ENCODE measurements around the gene EML3. TPM values are rescaled to one million over a fixed set of nuclear protein-coding genes. Genes with fewer than 3 reads are reported as not detected.

The EML3 gene
- total and polyA plus RNA-seq, 2 of the 13 experiments (the other 11 are each of a cell fraction or from before 2014, with no cell fraction given) = 10.6 to 12.3 TPM

DNA sequence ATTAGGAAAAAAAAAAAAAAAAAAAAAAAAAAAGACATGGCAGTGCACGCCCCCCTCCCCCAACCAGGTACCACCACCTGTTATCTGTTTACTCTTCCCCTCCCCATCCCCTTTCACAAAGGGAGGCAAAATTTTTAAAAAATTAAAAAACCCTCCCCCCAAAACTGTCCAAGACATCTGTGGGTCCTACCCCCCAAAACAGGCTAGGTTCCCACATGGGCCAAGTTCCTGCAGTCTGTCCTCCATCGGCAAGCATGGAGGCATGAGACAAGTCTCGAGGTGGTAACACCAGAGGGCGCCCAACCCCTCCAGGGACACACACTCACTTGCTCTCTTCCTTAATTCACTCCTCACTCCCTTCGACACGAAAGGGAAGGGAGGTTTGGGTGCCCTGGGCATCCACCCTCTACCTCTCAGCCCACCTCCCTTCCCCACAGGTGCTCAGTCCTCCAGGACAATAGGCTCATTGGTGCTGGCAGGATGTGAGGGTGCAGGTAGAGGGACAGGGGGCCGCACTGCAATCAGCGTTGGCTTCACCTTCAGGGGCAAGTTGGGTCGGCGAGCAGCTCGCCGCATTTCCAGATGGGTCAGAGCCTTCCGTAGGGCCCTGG lies 19.0 kb downstream of the EML3 start (continued):
- TF ChIP-seq XRCC5 (optimal IDR thresholded peaks at IDR 0.05; ENCODE audit: low read length) = peak; percentile 42
- TF ChIP-seq ZNF775 (CRISPR knock-in tag; IDR thresholded peaks at IDR 0.05; ENCODE audit: borderline replicate concordance) = no peak
- TF ChIP-seq, protein P1, sequence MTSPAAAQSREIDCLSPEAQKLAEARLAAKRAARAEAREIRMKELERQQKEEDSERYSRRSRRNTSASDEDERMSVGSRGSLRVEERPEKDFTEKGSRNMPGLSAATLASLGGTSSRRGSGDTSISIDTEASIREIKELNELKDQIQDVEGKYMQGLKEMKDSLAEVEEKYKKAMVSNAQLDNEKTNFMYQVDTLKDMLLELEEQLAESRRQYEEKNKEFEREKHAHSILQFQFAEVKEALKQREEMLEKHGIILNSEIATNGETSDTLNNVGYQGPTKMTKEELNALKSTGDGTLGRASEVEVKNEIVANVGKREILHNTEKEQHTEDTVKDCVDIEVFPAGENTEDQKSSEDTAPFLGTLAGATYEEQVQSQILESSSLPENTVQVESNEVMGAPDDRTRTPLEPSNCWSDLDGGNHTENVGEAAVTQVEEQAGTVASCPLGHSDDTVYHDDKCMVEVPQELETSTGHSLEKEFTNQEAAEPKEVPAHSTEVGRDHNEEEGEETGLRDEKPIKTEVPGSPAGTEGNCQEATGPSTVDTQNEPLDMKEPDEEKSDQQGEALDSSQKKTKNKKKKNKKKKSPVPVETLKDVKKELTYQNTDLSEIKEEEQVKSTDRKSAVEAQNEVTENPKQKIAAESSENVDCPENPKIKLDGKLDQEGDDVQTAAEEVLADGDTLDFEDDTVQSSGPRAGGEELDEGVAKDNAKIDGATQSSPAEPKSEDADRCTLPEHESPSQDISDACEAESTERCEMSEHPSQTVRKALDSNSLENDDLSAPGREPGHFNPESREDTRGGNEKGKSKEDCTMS (CRISPR knock-in tag; conservative IDR thresholded peaks at IDR 0.05) = no peak
- TF ChIP-seq MAZ (IDR thresholded peaks at IDR 0.05; ENCODE audit: borderline replicate concordance, low read depth, low read length) = no peak; the same call in 1 of the 2 replicates
- no peak for TF ChIP-seq MAZ (CRISPR knock-in tag; IDR thresholded peaks at IDR 0.05; ENCODE audit: low read depth)
- TF ChIP-seq, protein P2, sequence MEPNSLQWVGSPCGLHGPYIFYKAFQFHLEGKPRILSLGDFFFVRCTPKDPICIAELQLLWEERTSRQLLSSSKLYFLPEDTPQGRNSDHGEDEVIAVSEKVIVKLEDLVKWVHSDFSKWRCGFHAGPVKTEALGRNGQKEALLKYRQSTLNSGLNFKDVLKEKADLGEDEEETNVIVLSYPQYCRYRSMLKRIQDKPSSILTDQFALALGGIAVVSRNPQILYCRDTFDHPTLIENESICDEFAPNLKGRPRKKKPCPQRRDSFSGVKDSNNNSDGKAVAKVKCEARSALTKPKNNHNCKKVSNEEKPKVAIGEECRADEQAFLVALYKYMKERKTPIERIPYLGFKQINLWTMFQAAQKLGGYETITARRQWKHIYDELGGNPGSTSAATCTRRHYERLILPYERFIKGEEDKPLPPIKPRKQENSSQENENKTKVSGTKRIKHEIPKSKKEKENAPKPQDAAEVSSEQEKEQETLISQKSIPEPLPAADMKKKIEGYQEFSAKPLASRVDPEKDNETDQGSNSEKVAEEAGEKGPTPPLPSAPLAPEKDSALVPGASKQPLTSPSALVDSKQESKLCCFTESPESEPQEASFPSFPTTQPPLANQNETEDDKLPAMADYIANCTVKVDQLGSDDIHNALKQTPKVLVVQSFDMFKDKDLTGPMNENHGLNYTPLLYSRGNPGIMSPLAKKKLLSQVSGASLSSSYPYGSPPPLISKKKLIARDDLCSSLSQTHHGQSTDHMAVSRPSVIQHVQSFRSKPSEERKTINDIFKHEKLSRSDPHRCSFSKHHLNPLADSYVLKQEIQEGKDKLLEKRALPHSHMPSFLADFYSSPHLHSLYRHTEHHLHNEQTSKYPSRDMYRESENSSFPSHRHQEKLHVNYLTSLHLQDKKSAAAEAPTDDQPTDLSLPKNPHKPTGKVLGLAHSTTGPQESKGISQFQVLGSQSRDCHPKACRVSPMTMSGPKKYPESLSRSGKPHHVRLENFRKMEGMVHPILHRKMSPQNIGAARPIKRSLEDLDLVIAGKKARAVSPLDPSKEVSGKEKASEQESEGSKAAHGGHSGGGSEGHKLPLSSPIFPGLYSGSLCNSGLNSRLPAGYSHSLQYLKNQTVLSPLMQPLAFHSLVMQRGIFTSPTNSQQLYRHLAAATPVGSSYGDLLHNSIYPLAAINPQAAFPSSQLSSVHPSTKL (CRISPR knock-in tag; IDR thresholded peaks at IDR 0.05) = no peak
- no peak for TF ChIP-seq ZNF703 (CRISPR knock-in tag; IDR thresholded peaks at IDR 0.05; ENCODE audit: borderline replicate concordance)
- 0 out of 2 replicates have a peak, but pooled peaks have one; percentile 19 for TF ChIP-seq ELF3 (CRISPR knock-in tag; IDR thresholded peaks at IDR 0.05)
- no peak for TF ChIP-seq TARDBP (CRISPR knock-in tag; IDR thresholded peaks at IDR 0.05)
- TF ChIP-seq ZSCAN30 (CRISPR knock-in tag; IDR thresholded peaks at IDR 0.05) = no peak
- TF ChIP-seq PHF8 (CRISPR knock-in tag; IDR thresholded peaks at IDR 0.05) = no peak
- TF ChIP-seq, protein P3, sequence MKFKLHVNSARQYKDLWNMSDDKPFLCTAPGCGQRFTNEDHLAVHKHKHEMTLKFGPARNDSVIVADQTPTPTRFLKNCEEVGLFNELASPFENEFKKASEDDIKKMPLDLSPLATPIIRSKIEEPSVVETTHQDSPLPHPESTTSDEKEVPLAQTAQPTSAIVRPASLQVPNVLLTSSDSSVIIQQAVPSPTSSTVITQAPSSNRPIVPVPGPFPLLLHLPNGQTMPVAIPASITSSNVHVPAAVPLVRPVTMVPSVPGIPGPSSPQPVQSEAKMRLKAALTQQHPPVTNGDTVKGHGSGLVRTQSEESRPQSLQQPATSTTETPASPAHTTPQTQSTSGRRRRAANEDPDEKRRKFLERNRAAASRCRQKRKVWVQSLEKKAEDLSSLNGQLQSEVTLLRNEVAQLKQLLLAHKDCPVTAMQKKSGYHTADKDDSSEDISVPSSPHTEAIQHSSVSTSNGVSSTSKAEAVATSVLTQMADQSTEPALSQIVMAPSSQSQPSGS (CRISPR knock-in tag; IDR thresholded peaks at IDR 0.05) = no peak
- TF ChIP-seq, protein P4, sequence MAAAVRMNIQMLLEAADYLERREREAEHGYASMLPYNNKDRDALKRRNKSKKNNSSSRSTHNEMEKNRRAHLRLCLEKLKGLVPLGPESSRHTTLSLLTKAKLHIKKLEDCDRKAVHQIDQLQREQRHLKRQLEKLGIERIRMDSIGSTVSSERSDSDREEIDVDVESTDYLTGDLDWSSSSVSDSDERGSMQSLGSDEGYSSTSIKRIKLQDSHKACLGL (CRISPR knock-in tag; IDR thresholded peaks at IDR 0.05) = no peak
- TF ChIP-seq, protein P5, sequence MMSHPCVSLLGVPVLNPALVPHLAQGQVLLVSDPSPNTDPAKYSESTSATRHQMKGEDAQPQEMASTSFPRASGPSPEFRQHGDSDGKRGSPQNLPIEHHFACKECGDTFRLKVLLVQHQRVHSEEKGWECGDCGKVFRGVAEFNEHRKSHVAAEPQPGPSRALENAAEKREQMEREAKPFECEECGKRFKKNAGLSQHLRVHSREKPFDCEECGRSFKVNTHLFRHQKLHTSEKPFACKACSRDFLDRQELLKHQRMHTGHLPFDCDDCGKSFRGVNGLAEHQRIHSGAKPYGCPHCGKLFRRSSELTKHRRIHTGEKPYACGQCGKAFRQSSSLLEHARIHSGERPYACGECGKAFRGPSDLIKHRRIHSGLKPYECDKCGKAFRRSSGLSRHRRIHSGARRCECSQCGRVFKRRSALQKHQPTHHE (CRISPR knock-in tag; IDR thresholded peaks at IDR 0.05; ENCODE audit: borderline replicate concordance) = no peak
- no peak for TF ChIP-seq ETV6 (CRISPR knock-in tag; conservative IDR thresholded peaks at IDR 0.05)
- TF ChIP-seq MED8 (CRISPR knock-in tag; IDR thresholded peaks at IDR 0.05; ENCODE audit: insufficient replicate concordance) = no peak
- TF ChIP-seq ZC3H4 (CRISPR knock-in tag; IDR thresholded peaks at IDR 0.05; ENCODE audit: borderline replicate concordance) = no peak
- TF ChIP-seq SIN3A (IDR thresholded peaks at IDR 0.05; ENCODE audit: borderline replicate concordance, low read depth, low read length) = no peak

Data from HepG2 (cell line).